Peyer's patch (tissue), 4 donors: Measurements from ENCODE around the gene CERK. TPM values are rescaled to one million over a fixed set of nuclear protein-coding genes. Genes with fewer than 3 reads are reported as not detected.
A peak's percentile ranks its signal among the peaks of the same experiment; 100 is the strongest.
"Not testable (repeated sequence)": the region's sequence is repeated elsewhere in the genome, so short reads cannot be mapped to it uniquely, and the experiment has no call there.

Experiments
- DNase-seq, 3 donors: peaks; one replicate each; pipeline ENCODE4 v3.0.0-alpha.2; 2017 to 2019
- H3K27ac ChIP-seq, 4 donors: fragments of 200-600 bp; sonication (generic); one replicate each; pipeline ENCODE4 v1.5.1; 2016 to 2019
- H3K27me3 ChIP-seq, 2 donors: fragments of 200-600 bp; sonication (generic); one replicate each; pipeline ENCODE4 v1.5.1; 2019
- H3K36me3 ChIP-seq, 3 donors: fragments of 200-600 bp; sonication (generic); one replicate each; pipeline ENCODE4 v1.5.1; 2016 to 2019
- H3K4me1 ChIP-seq, 4 donors: fragments of 200-600 bp; sonication (generic); one replicate each; pipeline ENCODE4 v1.5.1; 2016 to 2019
- H3K4me3 ChIP-seq, 4 donors: fragments of 200-600 bp; sonication (generic); 1 replicate in 3 of 4; 2 replicates in 1 of 4; pipeline ENCODE4 v1.5.1; 2016 to 2019; ENCODE audit warnings: mild to moderate bottlenecking in 1 of 4
- H3K9me3 ChIP-seq, 4 donors: fragments of 200-600 bp; sonication (generic); one replicate each; pipeline ENCODE4 v1.5.1; 2016 to 2019; ENCODE audit warnings: mild to moderate bottlenecking in 1 of 4
- POLR2A ChIP-seq, 2 donors: fragments of 450-650 bp; IDR thresholded peaks; one replicate each; pipeline ENCODE4 v1.5.1; 2017; ENCODE audit warnings: antibody characterized with exemption in 2 of 2, mild to moderate bottlenecking in 2 of 2, moderate library complexity in 2 of 2
- total RNA-seq, 4 donors: library from RNA; depleted of rRNA; stranded (reverse); fragments of >200 nt; gene quantifications; one replicate each; pipeline ENCODE4 v1.1.0, GENCODE V29; 2016
- TF ChIP-seq, protein P1 (sequence below), 6 experiments: fragments of 450-650 bp in 4 of 6; fragments of 200-600 bp in 2 of 6; sonication (generic) in 1 of 6; IDR thresholded peaks; one replicate each; pipeline ENCODE4 v1.5.1; 2017 to 2019; ENCODE audit warnings: antibody characterized with exemption in 6 of 6, mild to moderate bottlenecking in 3 of 6, moderate library complexity in 1 of 6

Gene CERK
- total RNA-seq, 4 donors from 2014 or later = 89.1 to 131 (median 94.7) TPM

DNA sequence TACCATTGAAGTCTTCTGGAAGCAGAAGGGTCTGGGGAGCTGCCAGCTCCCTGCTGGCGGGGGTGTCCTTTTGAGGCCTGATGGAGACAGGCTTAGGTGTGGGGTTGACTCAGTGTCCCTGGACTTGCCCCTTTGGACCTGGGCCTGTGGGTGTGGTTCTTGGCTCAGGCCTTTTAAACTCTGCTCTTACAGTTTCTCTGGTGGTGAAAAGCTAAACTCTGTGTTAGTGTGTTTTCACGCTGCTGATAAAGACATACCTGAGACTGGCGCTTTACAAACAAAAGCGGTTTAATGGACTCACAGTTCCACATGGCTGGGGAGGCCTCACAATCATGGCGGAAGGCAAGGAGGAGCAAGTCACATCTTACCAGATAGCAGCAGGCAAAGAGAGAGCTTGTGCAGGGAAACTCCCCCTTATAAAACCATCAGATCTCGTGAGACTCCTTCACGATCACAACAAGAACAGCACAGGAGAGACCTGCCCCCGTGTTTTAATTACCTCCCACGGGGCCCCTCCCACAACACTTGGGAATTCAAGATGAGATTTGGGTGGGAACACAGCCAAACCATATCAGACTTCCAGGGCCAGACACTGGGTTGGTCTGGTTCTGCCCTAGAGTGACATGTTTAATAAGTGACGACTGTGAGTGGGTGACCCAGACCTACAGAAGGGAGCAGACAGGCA is 91.4 kb downstream of the CERK start:
- H3K4me3 ChIP-seq = no peak overlapping the region
- no peaks in the 10 kb centered on the region for H3K36me3 ChIP-seq
- peak in 2 of 3 donors; percentile 89 to 90 for DNase-seq
- H3K27me3 ChIP-seq = no peaks in the 10 kb centered on the region
- TF ChIP-seq POLR2A (IDR thresholded peaks at IDR 0.05) = peak in 1 of 2 donors; percentile 70
- TF ChIP-seq, protein P1, sequence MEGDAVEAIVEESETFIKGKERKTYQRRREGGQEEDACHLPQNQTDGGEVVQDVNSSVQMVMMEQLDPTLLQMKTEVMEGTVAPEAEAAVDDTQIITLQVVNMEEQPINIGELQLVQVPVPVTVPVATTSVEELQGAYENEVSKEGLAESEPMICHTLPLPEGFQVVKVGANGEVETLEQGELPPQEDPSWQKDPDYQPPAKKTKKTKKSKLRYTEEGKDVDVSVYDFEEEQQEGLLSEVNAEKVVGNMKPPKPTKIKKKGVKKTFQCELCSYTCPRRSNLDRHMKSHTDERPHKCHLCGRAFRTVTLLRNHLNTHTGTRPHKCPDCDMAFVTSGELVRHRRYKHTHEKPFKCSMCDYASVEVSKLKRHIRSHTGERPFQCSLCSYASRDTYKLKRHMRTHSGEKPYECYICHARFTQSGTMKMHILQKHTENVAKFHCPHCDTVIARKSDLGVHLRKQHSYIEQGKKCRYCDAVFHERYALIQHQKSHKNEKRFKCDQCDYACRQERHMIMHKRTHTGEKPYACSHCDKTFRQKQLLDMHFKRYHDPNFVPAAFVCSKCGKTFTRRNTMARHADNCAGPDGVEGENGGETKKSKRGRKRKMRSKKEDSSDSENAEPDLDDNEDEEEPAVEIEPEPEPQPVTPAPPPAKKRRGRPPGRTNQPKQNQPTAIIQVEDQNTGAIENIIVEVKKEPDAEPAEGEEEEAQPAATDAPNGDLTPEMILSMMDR (IDR thresholded peaks at IDR 0.05) = peak in 2 of 6 experiments; percentile 18 to 34
- H3K4me1 ChIP-seq = peaks cover 0 to 46% (median 10%) of the 10 kb centered on the region in 4 donors
- H3K9me3 ChIP-seq = no peaks in the 10 kb centered on the region
- H3K27ac ChIP-seq = peak overlapping the region in 3 of 4 donors; percentile 20 to 94 (median 77)

DNA sequence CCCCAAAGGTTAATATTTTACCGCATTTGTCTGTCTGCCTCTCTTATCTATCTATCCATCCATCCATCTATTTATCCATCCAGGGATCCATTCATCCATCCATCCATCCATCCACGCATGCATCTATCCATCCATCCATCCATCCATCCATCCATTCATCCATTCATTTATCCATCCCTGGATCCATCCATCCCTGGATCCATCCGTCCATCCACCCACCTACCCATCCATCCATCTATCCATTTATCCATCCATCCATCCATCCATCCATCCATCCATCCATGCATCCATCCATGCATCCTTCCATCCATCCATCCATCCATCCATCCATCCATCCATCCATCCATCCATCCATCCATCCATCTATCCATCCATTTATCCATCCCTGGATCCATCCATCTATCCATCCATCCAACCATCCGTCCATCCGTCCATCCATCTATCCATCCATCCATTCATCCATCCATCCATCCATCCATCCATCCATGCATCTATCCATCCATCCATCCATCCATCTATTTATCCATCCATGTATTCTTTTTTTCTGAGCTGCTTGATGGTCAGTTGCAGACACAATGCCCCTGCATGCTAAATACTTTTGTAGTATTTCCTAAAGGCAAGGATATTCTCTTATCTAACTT is 95.1 kb downstream of the CERK start:
- not testable (repeated sequence) for H3K9me3 ChIP-seq, H3K4me3 ChIP-seq, H3K27me3 ChIP-seq, DNase-seq
- Histone ChIP-seq H3K27ac (peak overlapping the region in 1 of 4 donors; percentile 59), H3K4me1 (peaks cover 0 to 36% (median 8%) of the 10 kb centered on the region in 4 donors), H3K36me3 (peaks cover 0 to 12% (median 0%) of the 10 kb centered on the region in 3 donors)

DNA sequence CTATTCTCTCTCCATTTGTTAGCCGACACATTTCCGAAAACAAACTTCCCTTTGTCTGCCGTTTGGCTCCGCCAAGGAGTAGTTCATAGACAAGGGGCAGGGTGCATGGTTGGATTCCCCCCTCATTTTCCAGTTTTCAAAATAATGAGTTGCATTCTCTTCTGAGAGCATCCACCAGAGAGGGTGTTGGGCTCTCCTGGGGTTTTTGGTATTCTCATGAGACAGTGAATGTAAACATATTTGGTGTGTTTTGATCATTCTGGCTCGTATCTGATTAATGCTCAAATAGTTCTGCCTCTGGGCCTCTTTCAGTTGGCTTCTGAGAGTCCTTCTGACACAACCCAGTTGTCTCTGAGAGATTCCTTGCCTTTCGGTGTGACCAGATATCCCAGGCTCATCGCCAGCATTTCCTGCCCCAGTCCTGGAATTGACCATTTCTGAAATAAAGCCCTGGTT is 96.2 kb downstream of the CERK start:
- TF ChIP-seq, protein P1 (IDR thresholded peaks at IDR 0.05) = no peak
- no peak for TF ChIP-seq POLR2A (IDR thresholded peaks at IDR 0.05)
- DNase-seq = no peak
- Histone ChIP-seq H3K4me1 (peaks cover 0 to 27% (median 5%) of the 10 kb centered on the region in 4 donors), H3K27ac (peak overlapping the region in 2 of 4 donors; percentile 49 to 59), H3K4me3 (no peak overlapping the region), H3K9me3 (no peaks in the 10 kb centered on the region), H3K36me3 (peaks cover 0 to 12% (median 0%) of the 10 kb centered on the region in 3 donors), H3K27me3 (no peaks in the 10 kb centered on the region)

DNA sequence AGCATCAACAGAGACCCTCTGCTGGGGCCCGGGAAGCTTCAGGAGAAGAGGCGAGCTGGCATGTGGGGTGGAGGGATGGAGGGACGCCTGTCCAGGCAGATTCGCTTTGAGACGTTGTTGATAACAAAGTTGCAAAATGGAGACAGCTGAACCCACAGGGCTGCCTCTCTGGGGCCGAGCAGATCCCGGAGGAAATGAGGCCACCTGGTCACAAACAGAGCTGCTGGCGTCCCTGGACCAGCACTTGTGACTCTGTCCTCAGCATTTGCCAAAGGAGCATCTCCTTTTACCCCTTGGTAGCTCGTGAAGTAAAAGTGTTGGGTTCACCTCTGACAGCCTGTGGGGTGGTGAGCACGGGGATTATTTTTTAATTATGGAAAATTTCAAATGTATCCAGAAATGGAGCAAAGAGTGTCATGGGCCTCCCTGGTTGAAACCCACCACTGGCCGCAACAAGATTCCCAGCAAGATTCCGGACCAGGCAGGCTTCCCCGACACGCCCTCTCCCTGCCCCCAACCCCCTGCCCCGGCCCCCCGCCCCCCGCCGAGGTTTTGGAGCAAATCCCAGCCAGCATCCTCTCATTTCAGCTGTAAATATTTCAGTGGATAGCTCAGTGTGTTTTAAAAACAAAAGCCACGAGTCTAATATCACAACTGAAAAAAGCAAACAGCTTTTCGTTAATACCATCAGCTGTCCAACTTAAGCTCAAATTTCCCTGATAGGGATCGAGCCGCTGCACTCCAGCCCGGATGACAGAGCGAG is 97.6 kb downstream of the CERK start:
- TF ChIP-seq, protein P1 (IDR thresholded peaks at IDR 0.05) = no peak
- TF ChIP-seq POLR2A (IDR thresholded peaks at IDR 0.05) = no peak
- Histone ChIP-seq H3K27ac (peak overlapping the region in 2 of 4 donors; percentile 30 to 59), H3K9me3 (no peaks in the 10 kb centered on the region), H3K4me3 (no peak overlapping the region), H3K4me1 (peaks cover 0 to 31% (median under 1%) of the 10 kb centered on the region in 4 donors), H3K36me3 (peaks cover 0 to 12% (median 0%) of the 10 kb centered on the region in 3 donors), H3K27me3 (no peaks in the 10 kb centered on the region)
- no peak for DNase-seq

DNA sequence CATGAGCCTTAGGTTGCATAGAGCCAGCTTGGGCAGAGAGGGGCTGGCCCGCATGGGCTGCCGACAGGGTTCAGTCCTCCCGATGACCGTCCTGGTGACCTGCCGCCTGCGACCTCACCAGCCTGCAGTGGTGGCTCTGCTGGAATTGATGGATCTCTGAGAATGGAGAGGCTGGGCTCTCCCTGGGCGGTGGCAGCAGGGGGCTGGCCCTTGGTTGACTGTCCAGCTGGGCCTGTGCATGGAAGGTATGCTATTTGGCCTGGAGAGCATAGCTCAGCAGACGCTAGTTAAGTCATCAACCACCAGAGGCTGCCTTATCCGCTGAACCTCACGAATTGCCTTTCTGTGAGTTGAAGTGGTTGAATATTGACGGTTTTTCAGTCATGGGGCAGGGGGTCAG is 98.2 kb downstream of the CERK start:
- TF ChIP-seq POLR2A (IDR thresholded peaks at IDR 0.05) = no peak
- TF ChIP-seq, protein P1 (IDR thresholded peaks at IDR 0.05) = no peak

More for the DNA sequence above, 98.2 kb downstream of the CERK start:
- Histone ChIP-seq H3K4me1 (peaks cover 0 to 27% (median 0%) of the 10 kb centered on the region in 4 donors), H3K27ac (peak overlapping the region in 1 of 4 donors; percentile 30), H3K4me3 (no peak overlapping the region), H3K36me3 (peaks cover 0 to 12% (median 0%) of the 10 kb centered on the region in 3 donors), H3K27me3 (no peaks in the 10 kb centered on the region), H3K9me3 (no peaks in the 10 kb centered on the region)
- no peak for DNase-seq
